ENCODE data around the gene TEAD2.
"Not testable (repeated sequence)": the region's sequence is repeated elsewhere in the genome, so short reads cannot be mapped to it uniquely, and the experiment has no call there.

TEAD2 gene

DNA sequence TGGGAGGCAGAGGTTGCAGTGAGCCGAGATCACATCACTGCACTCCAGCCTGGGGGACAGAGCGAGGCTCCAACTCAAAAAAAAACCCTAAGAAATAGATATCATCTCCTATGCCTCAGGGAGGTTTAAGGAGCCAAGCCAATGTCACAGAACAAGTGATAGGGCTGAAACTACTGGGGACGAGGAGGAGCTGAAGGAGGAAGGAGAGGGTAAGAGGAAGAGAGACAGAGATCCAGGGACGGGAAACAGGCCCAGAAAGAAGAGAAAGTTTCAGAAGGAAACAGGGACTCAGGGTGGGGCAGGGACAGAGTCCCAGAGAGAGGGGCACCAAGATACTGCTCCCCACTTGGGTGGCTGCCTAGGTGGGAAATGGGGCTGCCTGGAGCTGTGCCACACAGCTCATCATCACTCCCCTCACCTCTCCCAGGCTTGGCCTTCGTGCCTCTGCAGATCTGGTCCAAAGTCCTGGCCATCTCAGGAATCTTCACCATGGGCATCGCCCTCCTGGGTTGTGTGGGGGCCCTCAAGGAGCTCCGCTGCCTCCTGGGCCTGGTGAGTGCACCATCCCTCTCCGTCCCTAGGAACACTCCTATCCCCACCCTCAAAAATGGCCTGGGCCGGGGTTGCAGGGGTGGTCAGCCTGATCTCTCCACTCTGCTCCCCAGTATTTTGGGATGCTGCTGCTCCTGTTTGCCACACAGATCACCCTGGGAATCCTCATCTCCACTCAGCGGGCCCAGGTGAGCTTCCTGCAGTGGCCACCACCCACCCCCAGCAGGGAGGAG is 25.5 kb downstream of the TEAD2 start:
- DNase-seq (ENCODE audit: low read depth), result no peak
- TF ChIP-seq, protein P1, sequence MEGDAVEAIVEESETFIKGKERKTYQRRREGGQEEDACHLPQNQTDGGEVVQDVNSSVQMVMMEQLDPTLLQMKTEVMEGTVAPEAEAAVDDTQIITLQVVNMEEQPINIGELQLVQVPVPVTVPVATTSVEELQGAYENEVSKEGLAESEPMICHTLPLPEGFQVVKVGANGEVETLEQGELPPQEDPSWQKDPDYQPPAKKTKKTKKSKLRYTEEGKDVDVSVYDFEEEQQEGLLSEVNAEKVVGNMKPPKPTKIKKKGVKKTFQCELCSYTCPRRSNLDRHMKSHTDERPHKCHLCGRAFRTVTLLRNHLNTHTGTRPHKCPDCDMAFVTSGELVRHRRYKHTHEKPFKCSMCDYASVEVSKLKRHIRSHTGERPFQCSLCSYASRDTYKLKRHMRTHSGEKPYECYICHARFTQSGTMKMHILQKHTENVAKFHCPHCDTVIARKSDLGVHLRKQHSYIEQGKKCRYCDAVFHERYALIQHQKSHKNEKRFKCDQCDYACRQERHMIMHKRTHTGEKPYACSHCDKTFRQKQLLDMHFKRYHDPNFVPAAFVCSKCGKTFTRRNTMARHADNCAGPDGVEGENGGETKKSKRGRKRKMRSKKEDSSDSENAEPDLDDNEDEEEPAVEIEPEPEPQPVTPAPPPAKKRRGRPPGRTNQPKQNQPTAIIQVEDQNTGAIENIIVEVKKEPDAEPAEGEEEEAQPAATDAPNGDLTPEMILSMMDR (IDR thresholded peaks at IDR 0.05; ENCODE audit: low read length, missing control alignments), result no peak
- H3K4me3 ChIP-seq (replicated peaks; ENCODE audit: low read depth, low read length), result no peak overlapping the region

DNA sequence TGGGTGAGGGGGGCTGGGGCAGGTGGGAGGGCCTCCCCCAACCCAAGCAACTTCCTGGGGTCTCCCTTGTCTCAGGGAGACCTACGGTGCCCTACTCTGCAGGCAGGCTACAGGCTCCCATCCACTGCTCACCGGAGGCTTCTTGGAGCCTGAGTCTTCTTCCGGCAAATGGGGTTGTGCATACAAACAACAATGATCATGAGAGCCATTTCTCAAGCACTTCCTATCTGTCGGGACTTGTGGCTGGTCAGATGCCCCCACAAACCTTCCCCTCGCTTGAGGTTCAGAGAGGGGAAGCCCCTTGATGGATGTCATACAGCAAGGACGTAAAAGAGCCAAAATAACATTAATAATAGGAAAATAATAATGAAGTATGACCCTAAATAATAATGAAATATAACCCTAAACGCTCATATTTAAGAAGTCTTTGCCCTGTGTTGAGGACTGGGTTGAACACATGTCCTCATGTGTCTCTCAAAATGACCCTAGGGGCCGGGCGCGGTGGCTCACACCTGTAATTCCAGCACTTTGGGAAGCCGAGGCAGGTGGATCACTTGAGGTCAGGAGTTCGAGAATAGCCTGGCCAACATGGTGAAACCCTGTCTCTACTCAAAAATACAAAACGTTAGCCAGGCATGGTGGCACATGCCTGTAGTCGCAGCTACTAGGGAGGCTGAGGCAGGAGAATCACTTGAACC is 26.3 kb downstream of the TEAD2 start:
- no peak for DNase-seq (ENCODE audit: low read depth)
- H3K4me3 ChIP-seq (replicated peaks; ENCODE audit: low read depth, low read length), result no peak overlapping the region
- TF ChIP-seq, protein P1 (IDR thresholded peaks at IDR 0.05; ENCODE audit: low read length, missing control alignments), result no peak

DNA sequence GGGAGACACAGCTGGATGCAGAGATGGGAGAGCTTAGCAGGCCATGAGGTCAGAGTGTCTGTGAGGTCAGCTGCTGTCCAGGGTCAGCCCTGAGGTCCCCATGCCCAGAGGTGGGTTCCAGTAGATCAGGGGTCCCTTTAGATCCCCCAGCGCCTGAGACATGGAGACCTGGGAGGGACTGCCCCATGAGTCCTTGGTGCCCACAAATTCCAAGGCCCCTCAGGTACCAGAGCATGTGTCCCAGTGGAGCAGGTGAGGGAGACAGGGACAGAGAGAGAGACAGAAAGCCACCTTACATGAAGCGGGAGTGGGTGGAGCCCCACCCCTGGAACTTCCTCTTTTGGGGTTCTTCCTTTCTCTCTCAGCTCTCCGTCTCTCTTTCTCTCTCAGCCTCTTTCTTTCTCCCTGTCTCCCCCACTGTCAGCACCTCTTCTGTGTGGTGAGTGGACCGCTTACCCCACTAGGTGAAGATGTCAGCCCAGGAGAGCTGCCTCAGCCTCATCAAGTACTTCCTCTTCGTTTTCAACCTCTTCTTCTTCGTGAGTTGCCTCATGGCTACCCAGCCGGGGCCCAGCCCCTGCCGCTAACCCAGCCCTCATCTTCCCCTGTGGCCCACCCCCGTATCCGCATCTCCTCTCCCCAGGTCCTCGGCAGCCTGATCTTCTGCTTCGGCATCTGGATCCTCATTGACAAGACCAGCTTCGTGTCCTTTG is 27.0 kb downstream of the TEAD2 start, which contains the start of gene CD37:
Gene CD37, plus strand, starts transcription at position 336 of the 713 bp plus-strand sequence. Its CDS starts 135 bp downstream, at position 471.
- DNase-seq (ENCODE audit: low read depth), result no peak
- TF ChIP-seq, protein P1 (IDR thresholded peaks at IDR 0.05; ENCODE audit: low read length, missing control alignments), result no peak
- no peak within 1 kb of the TSS for H3K4me3 ChIP-seq (replicated peaks; ENCODE audit: low read depth, low read length)

DNA sequence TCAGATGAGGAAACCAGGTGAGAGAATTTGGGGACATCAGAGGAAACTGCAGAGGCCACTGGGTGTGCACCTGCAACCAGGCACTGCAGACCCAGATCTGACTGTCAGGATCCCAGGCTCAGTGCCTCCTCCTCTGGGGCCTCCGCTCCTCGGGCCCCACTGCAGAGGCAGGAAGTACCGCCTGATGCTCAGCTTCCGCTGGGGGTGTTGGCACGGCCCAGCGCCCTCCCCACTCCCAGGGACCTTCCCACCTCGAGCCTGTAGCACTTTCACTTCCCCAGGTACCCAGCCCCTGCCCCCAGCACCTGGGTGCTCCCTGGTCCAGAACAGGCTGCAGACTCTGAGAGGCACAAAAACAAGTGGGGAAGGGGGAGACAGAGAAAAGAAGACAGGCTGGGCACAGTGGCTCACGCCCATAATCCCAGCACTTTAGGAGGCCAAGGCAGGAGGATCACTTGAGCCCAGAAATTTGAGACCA is 28.4 kb downstream of the TEAD2 start:
- DNase-seq (ENCODE audit: low read depth), result no peak
- no peak overlapping the region for H3K4me3 ChIP-seq (replicated peaks; ENCODE audit: low read depth, low read length)
- TF ChIP-seq, protein P1 (IDR thresholded peaks at IDR 0.05; ENCODE audit: low read length, missing control alignments), result no peak

DNA sequence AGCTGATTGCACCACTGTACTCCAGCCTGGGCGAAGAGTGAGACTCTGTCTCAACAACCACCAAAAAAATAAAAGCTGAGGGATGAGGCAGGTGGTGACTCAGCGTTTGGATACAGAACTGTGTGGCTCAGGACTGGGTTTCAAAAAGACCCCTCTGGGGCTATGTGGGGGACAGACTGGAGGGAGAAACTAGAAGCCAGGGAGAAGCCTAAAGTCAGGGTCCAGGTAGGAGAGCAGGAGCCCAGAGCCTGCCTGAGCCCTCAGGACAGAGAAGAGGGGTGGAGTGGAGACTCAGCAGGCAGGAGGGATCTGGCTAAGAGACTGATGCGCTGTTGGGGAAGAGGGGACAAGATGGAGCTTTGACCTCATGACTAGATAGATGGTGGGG is 28.8 kb downstream of the TEAD2 start:
- no peak for DNase-seq (ENCODE audit: low read depth)
- H3K4me3 ChIP-seq (replicated peaks; ENCODE audit: low read depth, low read length), result no peak overlapping the region
- TF ChIP-seq, protein P1 (IDR thresholded peaks at IDR 0.05; ENCODE audit: low read length, missing control alignments), result no peak

DNA sequence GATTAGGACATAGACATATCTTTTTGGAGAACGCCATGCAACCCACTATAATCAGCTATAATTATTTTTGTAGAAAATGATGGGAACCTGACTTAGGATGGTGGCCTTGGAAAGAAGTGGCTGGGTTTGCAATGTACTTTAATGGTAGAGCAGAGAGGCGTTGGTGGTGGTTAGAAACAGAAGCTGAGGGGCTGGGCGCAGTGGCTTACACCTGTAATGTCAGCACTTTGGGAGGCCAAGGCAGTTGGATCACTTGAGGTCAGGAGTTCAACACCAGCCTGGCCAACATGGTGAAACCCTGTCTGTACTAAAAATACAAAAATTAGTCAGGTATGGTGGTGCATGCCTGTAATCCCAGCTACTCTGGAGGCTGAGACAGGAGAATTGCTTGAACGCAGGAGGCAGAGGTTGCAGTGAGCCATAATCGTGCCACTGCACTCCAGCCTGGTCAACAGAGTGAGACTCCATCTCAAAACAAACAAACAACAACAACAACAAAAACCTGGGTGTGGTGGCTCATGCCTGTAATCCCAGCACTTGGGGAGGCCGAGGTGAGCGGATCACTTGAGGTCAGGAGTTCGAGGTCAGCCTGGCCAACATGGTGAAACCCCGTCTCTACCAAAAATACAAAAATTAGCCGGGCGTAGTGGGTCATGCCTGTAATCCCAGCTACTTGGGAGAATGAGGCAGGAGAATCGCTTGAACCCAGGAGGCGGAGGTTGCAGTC is 29.4 kb downstream of the TEAD2 start:
- DNase-seq (ENCODE audit: low read depth); H3K4me3 ChIP-seq (replicated peaks; ENCODE audit: low read depth, low read length): not testable (repeated sequence)
